H1 (cell line): ENCODE data around the gene SLC1A6. TPM values are rescaled to one million over a fixed set of nuclear protein-coding genes. Genes with fewer than 3 reads are reported as not detected.

Experiments
- CTCF ChIA-PET: fragments of 300-600 bp; sonication (Branson Sonifier 250); formaldehyde crosslinking; loops from one replicate; lab custom pipeline; 2021; ENCODE audit not compliant: partially characterized antibody; lab: Charles Lee
- POLR2A ChIA-PET: fragments of 300-600 bp; sonication (Branson Sonifier 250); formaldehyde crosslinking; loops from one replicate; lab custom pipeline; 2021; ENCODE audit warnings: inconsistent platforms; ENCODE audit not compliant: partially characterized antibody; lab: Charles Lee
- DNase-seq, 2 experiments: peaks; one replicate each; pipeline versions ENCODE4 v3.0.0 to v3.0.0-alpha.2; 2010 to 2022; ENCODE audit warnings: low spot score in 2 of 2, low read depth in 1 of 2, mixed read lengths in 1 of 2
- FAIRE-seq: peaks from 2 replicates; lab custom pipeline; 2011; peaks lifted over from hg19 to GRCh38; lab: Jason Lieb, UNC
- H2AFZ ChIP-seq: 2 replicates; pipeline ENCODE4 v1.8.1; 2012; ENCODE audit warnings: low read length, inconsistent platforms
- H2AK5ac ChIP-seq: 2 replicates; pipeline ENCODE4 v1.6.1; 2013; ENCODE audit warnings: low read depth, low read length
- H2BK120ac ChIP-seq: replicated peaks from 2 replicates; pipeline ENCODE3; 2013; ENCODE audit warnings: low read depth, low read length, inconsistent platforms
- H2BK12ac ChIP-seq: 2 replicates; pipeline ENCODE4 v1.6.1; 2013; ENCODE audit warnings: low read depth, low read length
- H2BK15ac ChIP-seq: 2 replicates; pipeline ENCODE4 v1.6.1; 2013; ENCODE audit warnings: low read length
- H2BK20ac ChIP-seq: 2 replicates; pipeline ENCODE4 v1.6.1; 2013; ENCODE audit warnings: low read length
- H2BK5ac ChIP-seq: 2 replicates; pipeline ENCODE4 v1.6.1; 2013; ENCODE audit warnings: low read depth, low read length
- H3K14ac ChIP-seq: 2 replicates; pipeline ENCODE4 v1.6.1; 2013; ENCODE audit warnings: inconsistent platforms; ENCODE audit not compliant: insufficient read length
- H3K18ac ChIP-seq: 2 replicates; pipeline ENCODE4 v1.6.1; 2013; ENCODE audit warnings: low read length; ENCODE audit errors: extremely low read depth
- H3K23ac ChIP-seq: 2 replicates; pipeline ENCODE4 v1.6.1; 2013; ENCODE audit warnings: inconsistent platforms; ENCODE audit not compliant: insufficient read length
- H3K23me2 ChIP-seq: 2 replicates; pipeline ENCODE4 v1.6.1; 2013; ENCODE audit warnings: low read depth, low read length
- H3K27ac ChIP-seq: 2 replicates; pipeline ENCODE4 v1.6.1; 2011; ENCODE audit warnings: low read depth, low read length, inconsistent platforms
- H3K27me3 ChIP-seq, 4 experiments: replicated peaks in 1 of 4; 1 replicate in 1 of 4; 2 replicates in 3 of 4; pipeline versions ENCODE4 v1.6.1 to v1.8.1; 2011 to 2013; ENCODE audit warnings: low read length in 3 of 4, mild to moderate bottlenecking in 3 of 4, inconsistent platforms in 2 of 4, mixed read lengths in 2 of 4, moderate library complexity in 1 of 4; ENCODE audit not compliant: control insufficient read depth in 3 of 4, insufficient read depth in 3 of 4; ENCODE audit errors: extremely low read depth in 1 of 4
- H3K36me3 ChIP-seq, 4 experiments: 2 replicates each; pipeline versions ENCODE4 v1.6.1 to v1.8.1; 2011 to 2013; ENCODE audit warnings: mild to moderate bottlenecking in 4 of 4, low read length in 3 of 4, moderate library complexity in 2 of 4, control low read depth in 1 of 4, inconsistent platforms in 1 of 4; ENCODE audit not compliant: insufficient read depth in 4 of 4, control insufficient read depth in 2 of 4
- H3K4ac ChIP-seq: replicated peaks from 2 replicates; pipeline ENCODE3; 2013; ENCODE audit warnings: low read length, low read depth, mixed read lengths, inconsistent platforms; ENCODE audit not compliant: insufficient read length
- H3K4me1 ChIP-seq, 4 experiments: replicated peaks in 1 of 4; 1 replicate in 1 of 4; 2 replicates in 3 of 4; pipeline versions ENCODE4 v1.6.1 to v1.8.1; 2011 to 2013; ENCODE audit warnings: low read length in 3 of 4, inconsistent platforms in 2 of 4, mixed read lengths in 1 of 4; ENCODE audit not compliant: insufficient read depth in 4 of 4, control insufficient read depth in 3 of 4
- H3K4me2 ChIP-seq, 2 experiments: 2 replicates each; pipeline versions ENCODE4 v1.6.1 to v1.8.1; 2011 to 2013; ENCODE audit warnings: low read depth in 2 of 2, low read length in 2 of 2, control low read depth in 1 of 2, inconsistent platforms in 1 of 2, mild to moderate bottlenecking in 1 of 2; ENCODE audit not compliant: insufficient read depth in 1 of 2
- H3K4me3 ChIP-seq, 4 experiments: fragments of 200-600, 300-600 bp in 1 of 4; sonication (generic), shearing (Covaris generic), sonication (Bioruptor Twin) in 1 of 4; 2 replicates each; pipeline versions ENCODE4 v1.5.1 to v1.8.1; 2011 to 2016; ENCODE audit warnings: low read length in 4 of 4, low read depth in 3 of 4, control low read depth in 2 of 4, inconsistent platforms in 2 of 4, mild to moderate bottlenecking in 2 of 4, mixed read lengths in 1 of 4, moderate library complexity in 1 of 4; ENCODE audit not compliant: insufficient read depth in 2 of 4; ENCODE audit errors: extremely low read depth in 1 of 4
- H3K56ac ChIP-seq: replicated peaks from 2 replicates; pipeline ENCODE3; 2013; ENCODE audit warnings: low read depth, mild to moderate bottlenecking, mixed read lengths, low read length, inconsistent platforms; ENCODE audit not compliant: insufficient read length
- H3K79me1 ChIP-seq: 2 replicates; pipeline ENCODE4 v1.6.1; 2013; ENCODE audit warnings: low read depth, low read length, control low read depth
- H3K79me2 ChIP-seq, 2 experiments: 2 replicates each; pipeline versions ENCODE4 v1.6.1 to v1.8.1; 2012 to 2013; ENCODE audit warnings: low read length in 2 of 2, mild to moderate bottlenecking in 2 of 2, inconsistent platforms in 1 of 2; ENCODE audit not compliant: insufficient read depth in 2 of 2, control insufficient read depth in 1 of 2
- H3K9ac ChIP-seq, 4 experiments: replicated peaks in 1 of 4; 1 replicate in 1 of 4; 2 replicates in 3 of 4; pipeline versions ENCODE4 v1.6.1 to v1.8.1; 2011 to 2013; ENCODE audit warnings: low read depth in 3 of 4, low read length in 3 of 4, control low read depth in 2 of 4, mild to moderate bottlenecking in 2 of 4, moderate library complexity in 2 of 4, inconsistent platforms in 1 of 4; ENCODE audit errors: extremely low read depth in 1 of 4
- H3K9me3 ChIP-seq, 2 experiments: 2 replicates each; pipeline versions ENCODE4 v1.6.1 to v1.8.1; 2012 to 2013; ENCODE audit warnings: mild to moderate bottlenecking in 2 of 2, moderate library complexity in 2 of 2, control low read depth in 1 of 2, inconsistent platforms in 1 of 2, low read depth in 1 of 2, low read length in 1 of 2, mixed read lengths in 1 of 2; ENCODE audit not compliant: insufficient read depth in 2 of 2
- H4K20me1 ChIP-seq, 2 experiments: replicated peaks in 1 of 2; 2 replicates each; pipeline versions ENCODE3 to v1.8.1; 2011 to 2013; ENCODE audit warnings: inconsistent platforms in 2 of 2, low read length in 2 of 2, mild to moderate bottlenecking in 1 of 2; ENCODE audit not compliant: insufficient read depth in 2 of 2, control insufficient read depth in 1 of 2
- H4K5ac ChIP-seq: 2 replicates; pipeline ENCODE4 v1.6.1; 2013; ENCODE audit warnings: low read length, low read depth, mixed read lengths, inconsistent platforms; ENCODE audit not compliant: insufficient read length
- H4K8ac ChIP-seq: 2 replicates; pipeline ENCODE4 v1.8.0; 2013; ENCODE audit warnings: mild to moderate bottlenecking, moderate library complexity, low read length, inconsistent platforms; ENCODE audit not compliant: insufficient read depth; ENCODE audit errors: extremely low read depth
- H4K91ac ChIP-seq: replicated peaks from 2 replicates; pipeline ENCODE3; 2013; ENCODE audit warnings: low read length, mixed read lengths, inconsistent platforms; ENCODE audit not compliant: insufficient read length
- ASH2L ChIP-seq: fragments of 200-600, 300-600 bp; sonication (generic); IDR thresholded peaks from one replicate; pipeline ENCODE4 v1.7.1; 2017; ENCODE audit warnings: low read length
- ATF2 ChIP-seq: IDR thresholded peaks from 2 replicates; pipeline ENCODE4 v1.6.1; 2012; ENCODE audit warnings: low read length, inconsistent platforms
- CBX8 ChIP-seq: fragments of 300-800, 300-1000 bp; sonication (generic); IDR thresholded peaks from 2 replicates; pipeline ENCODE4 v1.7.1; 2016; ENCODE audit warnings: low read depth, low read length, borderline replicate concordance
- CTCF ChIP-seq, 3 experiments: IDR thresholded peaks; 1 replicate in 2 of 3; 2 replicates in 1 of 3; pipeline versions ENCODE4 v1.5.1 to v1.6.1; 2011; ENCODE audit warnings: low read length in 3 of 3, mild to moderate bottlenecking in 3 of 3, inconsistent platforms in 2 of 3, low read depth in 1 of 3, moderate library complexity in 1 of 3; ENCODE audit not compliant: insufficient read depth in 1 of 3; ENCODE audit errors: control extremely low read depth in 1 of 3
- E2F6 ChIP-seq: IDR thresholded peaks from 2 replicates; pipeline ENCODE4 v1.6.1; 2012; ENCODE audit warnings: inconsistent platforms
- EZH2 ChIP-seq: fragments of 200-600 bp; sonication (generic); IDR thresholded peaks from 2 replicates; pipeline ENCODE4 v1.7.1; 2012; ENCODE audit warnings: low read depth, mild to moderate bottlenecking, moderate library complexity, low read length, inconsistent platforms; ENCODE audit not compliant: severe bottlenecking
- NANOG ChIP-seq: IDR thresholded peaks from 2 replicates; pipeline ENCODE4 v1.6.1; 2011; ENCODE audit warnings: low read length, low read depth, mild to moderate bottlenecking, inconsistent platforms; ENCODE audit not compliant: insufficient read depth, poor library complexity, severe bottlenecking
- RFX5 ChIP-seq: IDR thresholded peaks from 2 replicates; pipeline ENCODE4 v1.6.1; 2011; ENCODE audit warnings: low read depth, low read length, improper control_type of control experiment, borderline replicate concordance
- RXRA ChIP-seq: IDR thresholded peaks from 2 replicates; pipeline ENCODE4 v1.6.1; 2011; ENCODE audit warnings: low read depth, mild to moderate bottlenecking, low read length, moderate library complexity; ENCODE audit not compliant: insufficient read depth
- WGBS, 2 experiments: shearing (Covaris generic) in 1 of 2; methylation state at CpG; one replicate each; pipeline versions ENCODE4 v1.1.6 to v1.1.7; 2013 to 2015; ENCODE audit warnings: low lambda C conversion rate in 2 of 2, mixed read lengths in 2 of 2, inconsistent platforms in 1 of 2, low coverage in 1 of 2, missing lambda C conversion rate in 1 of 2; ENCODE audit not compliant: insufficient replicate concordance in 2 of 2, insufficient coverage in 1 of 2, insufficient read length in 1 of 2; ENCODE audit errors: extremely low coverage in 1 of 2, missing lambda C conversion rate in 1 of 2; 5-methylcytosine and 5-hydroxymethylcytosine counted together
- polyA plus RNA-seq, 7 experiments: library from polyadenylated mRNA; depleted of rRNA in 3 of 7; stranded (reverse) in 5 of 7; unstranded in 2 of 7; fragments of >200 nt in 5 of 7; fragments of 200-250 nt in 2 of 7; gene quantifications; 1 replicate in 5 of 7; 2 replicates in 1 of 7; 4 replicates in 1 of 7; pipeline versions ENCODE4 v1.2.1 to v1.2.3, GENCODE V29; 2011 to 2013; ENCODE audit warnings: missing spikeins in 2 of 7, mixed read lengths in 2 of 7
- total RNA-seq: library from RNA; stranded (reverse); fragmentation: NEBNext Ultra II Directional; extraction: Animal tissue kit (Norgen Biotek cat#: 25700); gene quantifications from 2 replicates; pipeline ENCODE4 v1.2.1, GENCODE V29; 2021

Gene SLC1A6
- total and polyA plus RNA-seq, 2 of the 8 experiments (the other 6 are each of a cell fraction or from before 2014, with no cell fraction given) = 14.0 to 26.6 TPM

GRCh38 chr19:14915116-14915515 is 64.5 kb downstream of the SLC1A6 start:
- H2BK20ac ChIP-seq = no peak overlapping the region
- H3K27ac ChIP-seq = no peak overlapping the region
- no peak for FAIRE-seq
- no peak overlapping the region for H2AFZ ChIP-seq
- DNase-seq = no peak
- H3K9ac ChIP-seq = no peak overlapping the region
- no peak overlapping the region for H3K14ac ChIP-seq
- H4K8ac ChIP-seq = no peak overlapping the region
- peaks cover 19 to 46% of the 10 kb centered on the region in 2 experiments for H3K9me3 ChIP-seq
- H3K27me3 ChIP-seq = no peaks in the 10 kb centered on the region
- no peak overlapping the region for H3K18ac ChIP-seq
- no peak overlapping the region for H4K5ac ChIP-seq
- H3K79me2 ChIP-seq = no peaks in the 10 kb centered on the region
- H4K20me1 ChIP-seq = no peaks in the 10 kb centered on the region
- H3K36me3 ChIP-seq = no peaks in the 10 kb centered on the region
- no peaks in the 10 kb centered on the region for H3K23me2 ChIP-seq
- H3K79me1 ChIP-seq = no peaks in the 10 kb centered on the region
- 49% methylated on average over 3 of the region's 6 CpGs; no CpG with 5 or more reads in 1 of the 2 experiments for WGBS, 2 experiments
- no peak overlapping the region for H3K4me2 ChIP-seq
- no peak overlapping the region for H4K91ac ChIP-seq
- ChIA-PET CTCF (no interaction called here), POLR2A (no interaction called here)
- no peaks in the 10 kb centered on the region for H3K4me1 ChIP-seq
- H3K56ac ChIP-seq = no peak overlapping the region
- H2BK12ac ChIP-seq = no peak overlapping the region
- no peak overlapping the region for H3K4me3 ChIP-seq
- no peak overlapping the region for H2BK15ac ChIP-seq
- no peak overlapping the region for H3K4ac ChIP-seq
- H3K23ac ChIP-seq = no peak overlapping the region
- H2AK5ac ChIP-seq = no peak overlapping the region
- no peak overlapping the region for H2BK120ac ChIP-seq
- no peak overlapping the region for H2BK5ac ChIP-seq
- TF ChIP-seq RXRA (no peak), EZH2 (no peak), CTCF (IDR thresholded peaks at IDR 0.05; ENCODE audit: control extremely low read depth in 1 of 3, insufficient read depth in 1 of 3, low read depth in 1 of 3, low read length in 3 of 3) (no peak), ATF2 (no peak), RFX5 (no peak), NANOG (no peak), CBX8 (no peak), ASH2L (no peak), E2F6 (no peak)
